GM23248 (cell line): ENCODE data around the gene SPAG17.

Experiments used
- EZH2 ChIP-seq: fragments of 200-600 bp; sonication (generic); IDR thresholded peaks from 2 replicates; pipeline ENCODE4 v1.6.1; 2018; ENCODE audit warnings: antibody characterized with exemption, mild to moderate bottlenecking; ENCODE audit not compliant: insufficient read depth, poor library complexity, severe bottlenecking
- EZH2phosphoT487 ChIP-seq: fragments of 200-600 bp; sonication (generic); IDR thresholded peaks from 2 replicates; pipeline ENCODE4 v1.6.1; 2018; ENCODE audit warnings: antibody characterized with exemption, moderate library complexity, mild to moderate bottlenecking, low read depth; ENCODE audit not compliant: insufficient read depth

DNA sequence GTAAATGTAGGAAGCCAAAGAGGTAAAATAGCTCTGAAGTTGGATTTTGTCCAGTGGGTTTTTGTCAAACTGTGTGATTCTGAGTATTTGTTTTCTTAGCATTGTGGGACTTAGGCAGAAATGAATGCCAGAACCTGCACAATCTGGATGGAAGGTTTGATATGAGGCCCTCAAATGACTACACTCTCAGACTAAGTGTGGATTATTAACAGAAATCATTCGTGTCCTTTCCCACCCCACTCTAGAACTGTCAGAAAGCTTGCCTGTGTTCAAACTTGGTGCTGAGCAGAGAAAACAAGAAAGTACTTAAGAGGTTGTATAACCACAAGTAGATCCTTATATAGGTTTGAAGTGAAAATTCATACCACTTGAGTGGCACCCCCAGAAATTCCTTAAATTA is 167.0 kb downstream of the SPAG17 start:
- no peak for TF ChIP-seq EZH2
- no peak for TF ChIP-seq EZH2phosphoT487
